Right ventricle myocardium superior (tissue), 1 donor: Measurements from ENCODE around the gene SAPCD2. TPM values are rescaled to one million over a fixed set of nuclear protein-coding genes. Genes with fewer than 3 reads are reported as not detected.
A peak's percentile ranks its signal among the peaks of the same experiment; 100 is the strongest.

ENCODE experiments used
- ATAC-seq: fragments of 200-7000 bp; cut with Tn5 transposase; one replicate; pipeline ENCODE4 v1.9.1; 2020; ENCODE audit warnings: mild to moderate bottlenecking; ENCODE audit not compliant: poor library complexity
- DNase-seq: peaks from one replicate; pipeline ENCODE4 v3.0.0-alpha.2; 2020
- intact Hi-C: fragments of 100-400 bp; cut with DNase I; formaldehyde crosslinking; loops from one replicate; pipeline ENCODE4 v1.11.2; 2022
- total RNA-seq: library from RNA; stranded (reverse); fragmentation: NEBNext Ultra II Directional; extraction: Animal tissue kit (Norgen Biotek cat#: 25700); gene quantifications from one replicate; pipeline ENCODE4 v1.2.1, GENCODE V29; 2021
- donor health status: DM: no; HTN: yes; CAD: no; lungs with severe emphysema.

SAPCD2 gene
- total RNA-seq, 1 donor from 2014 or later: 0.22 TPM

GRCh38 chr9:137029058-137029936 is 41.1 kb downstream of the SAPCD2 start:
- peak; percentile 91 for DNase-seq
- intact Hi-C loops: no loop called here
- ATAC-seq: peak; percentile 80

- DNase-seq (peak; percentile 84), ATAC-seq (peak; percentile 67)
- intact Hi-C loops: no loop called here
Measured at GRCh38 chr9:137028263-137029057, 41.9 kb downstream of the SAPCD2 start.

DNA sequence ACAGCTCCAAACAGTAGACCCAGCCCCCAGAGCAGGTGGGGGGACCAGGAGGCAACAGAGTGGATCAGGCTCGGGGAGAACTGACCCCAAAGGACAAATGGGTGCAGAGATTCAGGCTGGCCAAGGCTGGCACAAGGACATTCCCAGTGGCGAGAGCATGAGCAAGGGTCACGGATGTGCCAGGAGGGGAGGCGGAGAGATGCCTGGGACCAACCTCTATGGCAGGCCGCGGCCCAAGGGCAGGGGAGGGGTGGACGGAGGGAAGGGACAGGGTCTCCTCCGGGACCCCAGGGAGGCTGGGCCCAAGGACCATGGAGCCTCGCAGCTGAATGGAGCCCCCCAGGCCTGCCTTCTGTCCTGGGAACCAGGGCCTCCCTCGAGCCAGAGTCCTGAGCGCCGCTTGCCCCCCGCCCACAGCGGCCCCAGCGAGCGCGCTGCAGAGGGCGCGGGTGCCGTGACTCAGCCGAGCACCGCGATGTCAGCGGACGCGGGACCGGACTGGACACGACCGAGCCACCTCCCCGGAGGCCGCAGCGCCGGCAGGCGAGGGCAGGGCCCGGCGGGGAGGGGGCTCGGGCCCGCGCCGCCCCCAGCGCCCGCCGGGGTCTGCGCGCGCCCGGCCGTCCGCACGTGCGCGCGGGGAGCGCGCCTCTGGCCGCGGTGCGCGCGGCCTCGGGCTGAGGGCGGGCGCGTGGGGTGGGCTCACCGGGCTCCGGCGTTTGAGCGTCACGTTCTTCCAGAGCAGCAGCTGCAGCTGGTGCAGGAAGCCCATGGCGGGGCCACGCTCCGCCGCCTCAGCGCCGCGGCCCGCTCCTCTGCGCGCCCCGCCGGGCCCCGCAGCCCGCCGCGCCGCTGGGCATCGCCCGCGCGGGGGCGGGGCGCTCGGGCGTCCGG is 42.7 kb downstream of the SAPCD2 start, which contains the start of gene ABCA2:
Gene ABCA2 (minus strand): TSS at position 869 of the 894 bp plus-strand sequence. CDS start 97 bp downstream, at position 772.
- intact Hi-C loops: no loop called here
- no peak for ATAC-seq

DNA sequence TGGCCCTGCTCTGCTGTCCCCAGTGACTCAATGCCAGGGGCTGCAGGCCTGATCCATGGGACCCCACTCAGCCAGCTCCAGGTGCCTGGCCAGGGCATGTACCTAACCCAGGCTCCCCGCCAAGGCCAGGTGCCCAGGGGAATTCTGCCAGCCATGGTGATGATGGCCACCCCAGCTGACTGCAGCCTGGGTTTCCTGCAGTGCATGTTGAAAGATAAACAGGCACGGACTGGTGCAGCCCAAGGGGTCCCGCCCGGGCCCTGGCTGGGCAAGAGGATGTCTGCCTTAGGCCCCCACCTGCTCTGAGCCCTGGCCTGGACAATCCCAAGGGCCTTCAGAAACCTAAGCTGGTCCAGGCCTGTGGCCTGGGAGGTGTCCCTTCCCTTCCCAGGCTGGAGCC is 43.5 kb downstream of the SAPCD2 start:
- DNase-seq (no peak), ATAC-seq (no peak)
- intact Hi-C loops: no loop called here

More for the DNA sequence above, 42.7 kb downstream of the SAPCD2 start, which contains the start of gene ABCA2:
- no peak for DNase-seq

DNA sequence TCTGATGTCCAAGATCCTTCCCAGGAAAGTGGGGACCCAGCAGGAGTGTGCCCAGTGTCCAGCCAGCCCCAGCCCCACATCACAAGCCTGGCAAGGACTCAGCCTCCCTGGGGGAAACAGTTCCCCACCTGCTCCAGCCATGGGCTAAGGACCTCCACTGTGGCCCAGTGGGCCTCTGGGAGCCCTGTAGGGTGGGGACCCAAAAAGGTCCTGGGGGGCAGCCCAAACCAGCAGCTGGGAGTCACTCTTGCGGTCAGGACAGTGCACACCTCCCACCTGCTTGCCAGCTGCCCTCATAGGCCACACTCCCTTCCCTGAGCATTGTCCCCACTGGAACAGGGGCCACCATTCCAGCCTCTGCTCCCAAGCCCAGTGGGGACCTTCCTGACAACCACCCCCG is 44.0 kb downstream of the SAPCD2 start:
- DNase-seq (no peak), ATAC-seq (no peak)
- intact Hi-C loops: no loop called here

GRCh38 chr9:137025517-137025966 is 44.8 kb downstream of the SAPCD2 start:
- DNase-seq (peak; percentile 64), ATAC-seq (no peak)
- intact Hi-C loops: no loop called here

GRCh38 chr9:137023583-137023991 is 46.8 kb downstream of the SAPCD2 start:
- intact Hi-C loops: no loop called here
- ATAC-seq: no peak

DNA sequence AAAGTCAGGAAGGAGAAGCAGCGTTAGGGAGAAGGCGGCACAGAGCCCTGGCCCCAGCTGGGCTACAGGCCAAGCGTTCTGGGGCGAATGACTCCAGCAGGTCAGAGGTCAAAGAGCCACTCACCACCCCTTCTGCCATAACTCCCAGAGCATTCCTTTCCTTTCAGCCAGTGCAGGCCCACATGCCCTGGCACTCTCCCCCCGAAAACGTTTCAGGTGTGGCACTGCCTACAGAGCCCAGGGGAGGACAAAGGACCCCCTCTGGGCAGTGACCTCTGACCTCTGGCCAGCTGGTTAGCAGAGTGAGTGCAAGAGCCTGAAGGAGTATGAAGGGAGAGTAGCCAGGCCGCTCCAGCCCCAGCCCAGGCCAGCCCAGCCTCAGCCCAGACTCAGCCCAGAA is 47.2 kb downstream of the SAPCD2 start:
- no peak for DNase-seq
- ATAC-seq: no peak
- intact Hi-C loops: no loop called here

More at GRCh38 chr9:137023583-137023991, 46.8 kb downstream of the SAPCD2 start:
- no peak for DNase-seq

GRCh38 chr9:137022662-137023008 is 47.7 kb downstream of the SAPCD2 start:
- intact Hi-C loops: no loop called here
- DNase-seq (no peak), ATAC-seq (no peak)

- intact Hi-C loops: no loop called here
- DNase-seq (no peak), ATAC-seq (peak; percentile 39)
Measured at GRCh38 chr9:137021979-137022661, 48.2 kb downstream of the SAPCD2 start.

DNA sequence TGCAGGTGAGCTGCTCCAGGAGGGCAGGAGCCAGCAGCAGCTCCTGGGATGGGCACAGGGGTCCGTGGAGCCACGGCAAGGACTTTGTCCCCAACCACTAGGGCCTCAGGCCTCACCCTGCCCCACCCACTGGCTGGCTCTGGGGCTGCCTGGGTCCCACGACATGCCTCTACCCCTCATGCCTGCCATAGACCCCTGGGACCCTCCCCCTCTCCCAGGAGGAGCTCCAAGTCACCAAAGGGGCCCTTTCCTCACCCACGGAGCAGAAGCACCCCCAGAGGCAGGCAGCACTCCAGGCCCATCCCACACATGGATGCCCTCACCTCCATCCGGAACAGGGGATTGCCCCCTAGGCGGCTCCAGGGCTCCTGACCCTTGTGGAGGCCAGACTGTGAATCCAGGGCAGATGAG is 48.8 kb downstream of the SAPCD2 start:
- intact Hi-C loops: no loop called here
- no peak for DNase-seq
- no peak for ATAC-seq

DNA sequence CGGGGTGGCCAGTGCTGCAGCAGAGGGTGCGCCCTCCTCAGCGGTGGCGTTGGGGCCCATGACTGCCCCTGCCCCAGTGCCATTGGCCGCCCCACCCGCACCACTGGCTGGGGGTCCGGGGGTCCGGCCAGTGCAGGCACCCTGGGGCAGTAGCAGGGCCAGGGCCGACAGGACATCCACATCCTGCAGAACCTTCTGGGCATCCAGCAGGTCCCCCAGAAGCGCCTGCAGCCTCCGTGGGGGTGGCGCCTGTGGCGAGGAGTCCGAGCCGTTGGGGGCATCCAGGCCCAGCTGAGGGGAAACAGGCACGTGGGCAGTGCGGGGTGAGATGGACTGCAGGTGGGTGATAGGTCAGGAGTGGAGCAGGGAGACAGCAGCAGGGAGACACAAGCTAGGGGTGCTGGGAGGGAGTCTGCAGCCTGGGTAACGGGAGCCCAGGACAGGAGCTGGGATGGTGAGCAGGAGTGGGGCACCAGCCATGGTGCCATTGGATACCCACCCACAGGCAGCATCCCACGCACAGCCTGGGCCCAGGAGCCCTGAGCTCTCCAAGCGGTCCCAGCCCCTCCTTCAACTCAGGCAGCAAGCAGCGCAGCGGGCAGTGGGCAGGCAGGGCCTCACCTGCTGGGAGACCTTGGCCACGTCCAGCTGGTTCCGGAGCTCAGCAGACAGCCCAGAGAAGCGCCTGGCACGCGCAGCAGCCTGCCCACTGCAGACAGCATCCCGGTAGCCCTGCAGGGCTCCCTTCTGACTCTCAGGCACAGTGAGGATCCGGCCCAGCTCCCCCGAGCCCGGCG is 49.4 kb downstream of the SAPCD2 start:
- no peak for ATAC-seq
- intact Hi-C loops: no loop called here
- no peak for DNase-seq

DNA sequence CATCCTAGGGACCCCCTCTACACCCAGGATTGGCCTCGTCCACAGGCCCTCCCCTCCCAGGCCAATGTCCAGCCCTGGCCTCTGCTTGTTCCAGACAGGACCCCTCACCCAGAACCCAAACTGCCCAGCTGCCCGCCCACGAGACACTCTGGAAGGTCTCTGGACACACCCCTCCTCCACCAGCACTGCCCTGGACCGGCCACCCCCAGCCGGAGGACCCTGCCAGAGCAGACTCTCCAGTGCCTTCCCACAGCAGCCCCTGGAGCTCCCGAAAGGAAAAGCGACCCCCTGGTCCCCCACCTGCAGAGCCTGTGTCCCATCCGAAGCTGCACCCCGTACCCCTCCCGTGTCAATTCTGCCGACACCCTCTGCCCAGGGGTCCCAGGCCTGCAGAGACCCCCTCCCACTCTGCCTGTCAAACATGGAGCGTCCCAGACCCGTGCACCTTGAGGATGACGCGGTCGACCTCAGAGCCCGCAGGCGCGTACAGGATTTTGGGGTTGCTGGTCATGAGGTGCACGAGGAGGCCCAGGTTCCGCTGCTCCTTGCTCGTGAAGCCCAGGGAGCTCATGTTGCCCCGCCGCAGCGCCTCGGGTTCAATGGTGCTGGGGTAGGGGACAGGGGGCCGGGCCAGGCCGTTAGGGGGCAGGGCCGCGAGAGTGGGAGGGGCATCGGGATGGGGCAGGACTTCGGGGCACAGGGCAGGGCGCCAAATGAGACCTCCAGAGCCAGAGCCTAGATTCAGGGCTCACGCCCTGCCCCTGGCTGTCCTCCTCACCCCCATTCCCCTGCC is 50.3 kb downstream of the SAPCD2 start:
- no peak for ATAC-seq
- intact Hi-C loops: no loop called here
- no peak for DNase-seq

- intact Hi-C loops: no loop called here
- DNase-seq: no peak
- no peak for ATAC-seq
Measured at GRCh38 chr9:137018761-137019559, 51.4 kb downstream of the SAPCD2 start.

- intact Hi-C loops: no loop called here
- ATAC-seq (no peak), DNase-seq (no peak)
Measured at GRCh38 chr9:137017791-137018497, 52.4 kb downstream of the SAPCD2 start.
